AG20443 (cell line): Measurements from ENCODE around the gene FAM83E.
"Not testable (repeated sequence)": the region's sequence is repeated elsewhere in the genome, so short reads cannot be mapped to it uniquely, and the experiment has no call there.

ENCODE experiments used
- DNase-seq: peaks from one replicate; pipeline ENCODE4 v3.0.0; 2012; ENCODE audit warnings: low spot score, mixed read lengths

FAM83E gene

DNA sequence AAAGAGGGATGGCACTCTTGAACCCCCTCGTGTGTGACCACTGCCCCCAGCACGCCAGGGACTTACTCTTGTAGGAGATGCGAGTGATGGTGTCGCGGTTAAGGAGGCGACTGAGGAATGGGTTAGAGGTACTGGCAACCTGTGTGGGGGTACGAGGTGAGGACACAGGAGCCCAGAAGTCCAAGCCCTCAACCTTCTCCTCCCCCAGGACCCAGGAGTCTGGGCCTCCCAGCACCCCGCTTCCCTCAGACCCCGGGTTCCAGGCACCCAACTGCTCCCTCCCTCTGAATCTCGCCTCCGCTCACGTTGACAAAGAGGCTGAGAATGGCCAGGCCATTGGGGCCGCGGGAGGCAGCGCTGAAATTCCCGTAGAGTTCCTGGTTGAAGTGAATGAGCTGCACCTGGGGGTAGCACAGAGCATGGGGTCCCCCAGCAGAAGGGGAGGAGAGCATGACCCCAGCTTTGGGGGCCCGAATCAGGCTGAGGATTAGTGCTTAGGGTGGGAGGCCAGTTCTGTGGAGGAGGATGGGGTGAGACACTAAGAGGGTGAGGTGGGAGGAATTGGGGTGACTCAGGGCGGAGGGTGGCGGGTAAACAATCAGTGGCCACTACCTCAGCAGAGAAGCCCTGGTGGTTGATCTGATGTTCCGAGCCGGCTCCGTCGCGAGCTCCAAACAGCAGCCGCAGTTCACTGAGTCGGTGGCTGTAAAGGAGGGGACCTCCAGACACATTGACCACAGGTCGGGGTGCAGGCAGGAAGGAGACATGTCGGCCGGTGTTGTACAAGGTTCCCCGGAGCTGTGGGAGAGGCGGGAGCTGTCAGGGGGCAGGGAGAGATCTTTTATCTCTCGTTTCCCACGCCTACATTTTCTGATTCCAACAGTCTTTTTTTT, 24.9 kb upstream of the FAM83E start:
- DNase-seq = no peak

DNA sequence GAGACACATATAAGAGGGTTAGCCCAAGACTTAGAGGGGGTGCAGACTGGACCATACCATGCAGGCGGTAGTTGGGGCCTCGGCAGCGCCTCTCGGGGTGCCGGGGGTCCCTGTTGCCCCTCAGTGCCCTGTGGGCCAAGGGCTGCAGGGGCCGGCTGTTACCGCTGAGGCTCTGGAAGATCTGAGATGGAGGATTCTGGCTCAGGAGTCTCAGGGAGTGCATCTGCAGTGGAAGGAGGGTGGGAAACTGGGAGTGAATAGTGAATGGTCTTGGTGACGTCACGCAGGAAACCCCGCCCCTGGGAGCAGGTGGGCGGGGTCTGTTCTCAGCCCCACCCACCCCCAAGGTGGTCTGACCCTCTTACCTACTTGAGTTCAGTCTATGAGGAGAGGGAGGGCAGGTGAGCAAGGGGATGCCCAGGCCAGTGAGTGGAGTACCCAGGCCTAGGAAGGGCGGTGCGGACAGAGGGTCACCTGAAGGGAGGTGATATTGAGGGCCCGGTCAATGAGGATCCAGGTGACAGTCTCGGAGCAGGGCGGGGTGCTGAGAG, 24.0 kb upstream of the FAM83E start:
- DNase-seq = no peak

DNA sequence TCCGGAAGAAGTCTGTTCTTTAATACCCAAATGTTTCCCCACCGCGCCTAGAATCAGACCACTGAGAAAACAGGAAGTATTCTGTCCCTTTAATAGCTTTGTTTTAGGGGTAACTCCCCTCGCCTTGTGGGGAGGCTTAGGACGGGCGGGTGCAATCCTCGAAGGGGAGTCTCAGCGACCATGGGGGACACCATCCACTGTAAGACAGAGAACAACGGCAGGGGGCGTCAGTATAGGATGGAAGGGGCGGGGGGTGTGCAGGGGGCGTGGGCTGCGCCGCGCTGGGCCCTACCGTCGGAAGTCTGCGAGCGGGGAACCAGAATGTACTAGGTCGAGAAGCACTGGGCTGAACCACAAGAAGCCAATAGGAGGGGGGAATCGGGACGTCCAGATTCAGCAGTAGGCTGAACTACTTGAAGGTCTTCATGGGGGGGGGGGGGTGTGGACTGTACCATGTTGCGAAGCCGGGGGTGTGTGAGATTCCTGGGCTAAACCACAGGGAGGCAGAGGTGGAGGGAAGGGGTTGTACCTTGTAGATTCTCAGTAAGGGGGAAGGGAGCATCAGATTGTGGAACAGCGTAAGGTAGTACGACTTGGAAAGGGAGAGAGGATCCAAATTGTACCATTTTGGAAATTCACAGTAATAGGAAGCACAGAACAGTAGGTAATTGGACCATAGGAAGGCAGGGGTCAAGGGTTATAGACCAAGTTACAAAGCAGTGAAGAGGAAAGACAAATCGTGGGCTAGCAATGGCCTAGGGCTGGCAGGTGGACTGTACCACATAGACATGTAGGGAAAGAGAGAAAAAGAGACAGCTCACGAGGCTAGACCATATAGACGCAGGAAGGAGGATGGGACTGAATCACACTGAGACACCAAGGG, 23.3 kb upstream of the FAM83E start:
- peak; percentile 94 for DNase-seq

DNA sequence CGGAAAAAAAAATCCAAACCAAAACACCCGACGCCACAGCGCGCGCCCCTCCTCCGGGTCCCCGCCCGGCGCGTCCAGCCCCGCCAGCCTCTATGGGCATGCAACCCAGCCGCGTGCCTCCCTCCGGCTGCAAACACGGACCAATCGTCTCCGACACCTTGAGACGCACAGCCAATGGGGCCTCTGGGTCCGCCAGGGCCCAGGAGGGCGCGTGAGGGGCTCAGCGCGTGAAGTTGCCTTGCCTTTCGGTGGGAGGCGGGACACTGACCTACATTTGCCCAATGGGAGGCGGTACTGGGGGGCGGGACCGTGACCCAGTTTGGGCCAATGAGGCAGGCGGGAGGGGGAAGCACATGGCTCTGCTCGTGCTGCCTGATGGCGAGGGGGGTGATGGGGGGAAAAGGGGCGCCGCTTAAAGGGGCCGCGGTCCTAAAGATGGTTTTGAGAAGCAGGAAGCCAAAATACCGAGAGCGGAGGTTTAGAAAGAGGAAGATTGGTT, 22.6 kb upstream of the FAM83E start:
- DNase-seq = peak; percentile 94

DNA sequence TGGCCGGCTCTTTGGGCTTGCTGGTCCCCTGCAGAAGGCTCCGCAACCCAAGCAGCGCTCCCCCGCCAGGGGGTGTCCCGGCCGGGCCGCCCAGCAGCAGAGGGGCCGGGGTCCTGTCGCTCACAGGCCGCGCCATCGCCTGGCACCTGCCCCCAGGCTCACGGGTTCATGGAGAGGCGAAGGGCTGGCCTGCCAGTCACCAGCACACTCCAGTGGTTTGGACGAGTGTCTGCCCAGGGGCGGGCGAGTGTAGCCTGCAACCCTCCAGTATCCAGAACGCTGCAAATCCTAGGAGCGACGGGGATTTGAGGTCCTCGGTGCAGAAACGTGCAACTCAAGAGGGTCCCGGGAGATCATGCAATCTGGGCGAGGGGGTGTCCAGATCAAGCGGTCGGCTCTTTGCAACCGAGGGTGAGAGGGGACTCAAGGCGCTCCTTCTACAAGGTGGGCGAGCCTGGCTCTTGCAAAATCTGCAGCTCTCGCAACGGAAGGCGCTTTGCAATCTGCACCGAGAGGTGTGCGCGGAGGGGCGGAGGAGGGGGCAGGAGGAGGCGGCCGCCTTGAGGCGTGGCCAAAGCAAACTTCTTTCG, 22.1 kb upstream of the FAM83E start, which contains the start of gene DBP:
Gene DBP, minus strand, starts transcription at position 521 of the 590 bp plus-strand sequence. Its CDS starts 385 bp downstream, at position 136.
- DNase-seq = no peak

DNA sequence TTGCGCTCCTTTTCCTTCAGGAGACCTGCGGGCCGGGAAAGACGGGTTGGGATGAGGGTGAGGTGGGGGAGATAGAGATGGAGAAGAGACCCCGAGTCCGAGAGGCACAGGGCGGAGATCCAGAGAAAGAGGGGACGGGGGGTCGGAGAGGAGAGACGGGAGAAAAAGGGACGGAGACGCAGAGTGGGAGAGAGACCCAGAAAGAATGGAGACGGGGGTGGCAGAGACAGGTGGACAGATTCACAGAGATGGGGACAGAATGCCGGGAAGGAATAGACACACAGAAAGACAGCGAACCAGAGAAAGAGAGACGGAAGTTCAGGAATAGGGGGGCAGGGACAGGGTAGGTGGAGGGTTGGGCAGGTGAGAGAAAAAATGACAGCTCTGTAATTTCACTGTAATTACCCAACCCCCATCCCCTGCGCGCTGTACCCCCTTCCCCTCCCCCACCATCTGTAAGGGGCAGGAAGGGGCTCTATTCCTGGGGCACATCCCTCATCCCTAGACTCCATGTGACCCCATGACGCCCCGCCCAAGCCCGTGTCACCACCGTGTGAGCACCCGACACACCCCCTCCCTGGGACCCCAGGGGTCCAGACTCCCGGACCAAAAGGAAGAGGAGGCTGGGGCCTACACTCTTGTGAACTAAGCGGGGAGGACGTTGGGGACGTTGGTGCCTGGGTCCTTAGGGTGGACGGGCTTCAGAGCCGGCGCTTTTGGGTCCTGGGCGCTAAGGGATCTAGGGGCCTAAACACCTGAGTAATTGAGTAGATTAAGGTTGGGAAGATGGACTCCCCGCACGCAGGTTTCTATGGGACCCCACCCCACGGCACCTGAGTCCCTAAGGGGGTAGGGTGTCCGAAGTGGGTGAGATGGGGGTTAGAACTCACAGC, 21.3 kb upstream of the FAM83E start:
- DNase-seq = no peak

DNA sequence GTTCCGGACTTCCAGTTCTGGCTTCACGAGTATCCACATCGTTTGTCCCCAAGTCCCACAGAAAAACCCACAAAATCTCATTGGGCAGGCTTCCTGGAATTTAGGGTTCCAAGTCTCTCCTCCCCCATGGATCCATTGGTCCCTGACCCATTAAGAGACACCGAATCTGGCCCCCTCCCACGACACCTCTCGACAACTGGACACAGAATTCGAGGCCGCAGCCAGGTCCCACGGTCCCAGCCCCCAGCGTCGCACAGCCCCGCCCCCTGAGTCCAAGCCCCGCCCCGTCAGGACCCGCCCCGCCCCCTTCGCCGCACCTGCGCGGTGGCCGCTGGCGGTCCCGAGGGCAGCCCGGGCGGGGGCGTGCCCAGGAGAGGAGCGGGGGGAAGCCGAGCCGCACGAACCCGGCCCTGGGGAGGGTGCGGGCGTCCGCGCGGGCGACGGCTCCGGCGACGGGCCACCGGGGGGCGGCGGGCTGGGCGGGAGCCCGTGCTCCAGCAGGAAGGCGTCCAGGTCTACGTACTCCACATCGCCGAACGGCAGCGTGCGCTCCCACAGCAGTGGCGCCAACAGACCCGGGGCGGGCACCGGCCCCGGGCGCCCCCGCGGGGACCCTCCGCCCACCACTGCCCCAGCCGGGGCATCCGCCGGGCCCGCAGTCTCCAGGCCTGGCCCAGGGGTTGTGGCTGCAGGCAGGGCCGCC, 20.5 kb upstream of the FAM83E start:
- DNase-seq = peak; percentile 79

DNA sequence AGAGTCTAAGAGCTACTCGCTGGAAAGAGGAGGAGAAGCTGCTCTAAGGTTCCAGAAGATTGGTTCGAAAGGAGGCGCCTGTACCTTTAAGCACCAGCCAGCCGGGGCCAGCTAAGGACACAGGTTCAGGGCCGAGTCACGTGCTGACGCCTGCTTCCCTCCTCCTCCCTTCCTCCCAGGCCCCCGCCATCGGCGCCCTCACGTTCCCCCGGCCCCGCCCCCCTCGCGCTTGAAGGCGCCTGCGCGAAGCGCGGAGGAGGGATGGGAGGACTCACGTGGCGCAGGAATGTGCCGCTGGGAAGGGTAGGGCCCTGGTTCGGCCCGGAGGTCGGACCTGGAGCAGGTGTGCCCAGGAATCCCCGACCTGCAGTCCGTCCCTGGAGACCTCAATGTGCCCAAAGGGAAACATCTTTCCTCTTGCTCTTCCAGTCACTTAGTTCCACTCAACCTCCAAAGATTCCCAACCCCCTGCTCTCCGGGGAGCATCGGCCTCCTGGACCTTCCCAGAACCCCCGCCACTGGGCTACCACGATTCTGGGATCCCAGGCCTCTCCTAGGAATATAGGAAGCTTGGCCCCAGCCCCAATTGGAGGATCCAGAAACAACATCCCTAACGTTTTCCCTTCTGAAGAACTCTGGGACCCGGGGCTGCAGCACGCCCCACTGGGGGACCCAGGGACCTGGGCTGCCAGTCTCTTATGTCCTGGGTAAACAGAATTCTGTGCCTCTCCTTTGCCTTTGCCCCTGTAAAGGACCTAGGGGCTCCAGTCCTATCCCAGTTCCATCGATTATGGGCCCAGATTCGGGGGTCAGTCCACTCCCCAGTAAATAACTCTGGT, 19.8 kb upstream of the FAM83E start:
- DNase-seq = peak; percentile 92

DNA sequence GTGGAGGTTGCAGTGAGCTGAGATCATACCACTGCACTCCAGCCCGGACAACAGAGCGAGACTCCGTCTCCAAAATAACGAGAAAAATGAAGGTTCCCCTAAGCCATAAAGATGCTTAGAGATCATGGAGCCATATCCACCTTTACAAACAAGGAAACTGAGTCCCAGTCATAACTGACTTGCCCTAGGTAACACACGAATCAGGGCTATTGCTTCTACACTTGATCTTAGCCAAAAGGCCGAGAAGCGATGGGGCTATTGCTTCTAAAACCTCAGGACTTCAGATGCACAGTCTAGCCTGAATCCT, 19.1 kb upstream of the FAM83E start:
- DNase-seq = no peak

DNA sequence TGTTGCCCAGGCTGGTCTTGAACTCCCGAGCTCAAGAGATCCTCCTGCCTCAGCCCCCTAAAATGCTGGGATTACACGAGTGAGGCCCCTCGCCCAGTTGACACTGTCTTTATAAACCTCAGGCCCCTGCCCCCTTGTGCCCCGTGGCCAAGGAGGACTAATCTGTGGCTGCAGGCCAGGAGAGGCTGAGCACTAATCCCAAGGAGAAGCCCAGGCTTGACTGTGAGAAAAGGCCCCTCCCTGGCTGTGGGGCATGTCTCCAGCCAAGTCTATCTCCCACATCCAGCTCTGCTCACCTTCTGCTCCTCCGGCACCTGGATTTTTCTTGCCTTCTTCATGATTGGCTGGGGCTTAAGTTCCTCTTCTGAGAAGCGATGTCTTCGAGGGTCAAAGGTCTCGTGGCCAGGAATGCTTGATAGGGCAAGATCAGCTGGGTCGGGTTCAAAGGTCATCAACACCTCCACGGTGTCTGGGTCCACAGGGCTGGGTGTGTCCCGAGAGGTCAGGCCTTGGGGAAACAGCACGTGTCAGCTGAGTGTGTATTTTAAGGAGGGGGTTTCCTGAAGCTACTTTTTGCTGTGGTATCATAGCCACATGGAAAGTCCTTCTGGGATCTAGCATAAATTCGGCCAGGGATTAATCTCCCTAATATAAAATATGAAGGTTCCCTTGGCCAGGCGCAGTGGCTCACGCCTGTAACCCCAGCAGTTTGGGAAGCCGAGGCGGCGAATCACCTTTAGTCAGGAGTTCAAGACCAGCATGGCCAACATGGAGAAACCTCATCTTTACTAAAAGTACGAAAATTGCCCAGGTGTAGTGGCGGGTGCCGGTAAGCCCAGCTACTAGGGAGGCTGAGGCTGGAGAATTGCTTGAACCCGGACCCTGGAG, 18.5 kb upstream of the FAM83E start:
- no peak for DNase-seq

DNA sequence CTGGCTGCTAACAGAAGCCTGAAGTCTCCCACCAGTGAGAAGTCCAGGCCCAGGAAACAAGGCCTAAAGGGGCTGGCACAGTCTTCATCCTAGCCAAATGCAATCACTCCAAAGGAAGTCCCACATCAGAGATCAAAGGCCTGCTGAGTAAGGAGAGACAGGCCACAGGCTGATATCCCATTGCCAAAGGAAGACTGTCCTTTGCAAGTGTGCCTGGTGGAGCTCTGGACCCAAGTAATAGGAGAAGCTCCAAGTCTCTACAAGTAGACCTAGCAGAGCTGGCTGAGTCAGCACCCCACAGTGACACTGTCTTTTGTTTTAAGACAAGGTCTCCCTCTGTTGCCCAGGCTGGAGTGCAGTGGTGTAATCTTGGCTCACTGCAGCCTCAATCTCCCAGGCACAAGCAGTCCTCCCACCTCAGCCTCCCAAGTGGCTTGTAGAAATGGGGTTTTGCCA, 17.8 kb upstream of the FAM83E start:
- no peak for DNase-seq

DNA sequence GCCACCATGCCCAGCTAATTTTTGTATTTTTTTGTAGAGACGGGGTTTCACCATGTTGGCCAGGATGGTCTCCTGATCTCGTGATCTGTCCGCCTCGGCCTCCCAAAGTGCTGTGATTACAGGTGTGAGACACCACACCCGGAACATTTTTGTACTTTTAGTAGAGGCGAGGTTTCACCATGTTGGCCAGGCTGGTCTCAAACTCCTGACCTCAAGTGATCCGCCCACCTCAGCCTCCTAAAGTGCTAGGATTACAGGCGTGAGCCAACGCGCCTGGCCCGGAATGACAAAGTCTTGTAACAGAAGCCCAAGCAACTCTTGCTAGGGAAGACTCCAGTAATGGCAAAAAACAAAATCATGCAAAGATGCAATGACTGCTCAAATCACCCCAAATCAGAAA, 17.4 kb upstream of the FAM83E start:
- not testable (repeated sequence) for DNase-seq

DNA sequence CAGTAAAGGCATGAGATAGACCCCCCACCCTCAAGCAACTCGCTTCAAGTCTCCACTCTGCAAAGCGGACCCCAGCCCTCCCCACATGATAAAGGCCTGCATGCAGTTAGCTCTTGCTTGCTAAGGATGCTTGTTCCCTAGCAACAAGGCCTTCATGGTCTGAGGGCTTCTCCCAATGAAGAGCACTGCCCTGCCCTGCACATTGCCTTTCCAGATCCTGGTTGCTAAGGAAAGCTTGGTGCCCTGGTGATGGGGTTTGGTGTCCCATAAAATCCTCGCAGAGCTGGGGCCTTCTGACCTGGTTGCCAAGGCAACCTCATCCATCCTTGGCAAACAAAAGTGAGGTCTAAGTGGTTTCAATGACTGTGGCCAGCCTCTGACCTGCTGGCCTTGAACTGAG, 16.3 kb upstream of the FAM83E start:
- DNase-seq = no peak

DNA sequence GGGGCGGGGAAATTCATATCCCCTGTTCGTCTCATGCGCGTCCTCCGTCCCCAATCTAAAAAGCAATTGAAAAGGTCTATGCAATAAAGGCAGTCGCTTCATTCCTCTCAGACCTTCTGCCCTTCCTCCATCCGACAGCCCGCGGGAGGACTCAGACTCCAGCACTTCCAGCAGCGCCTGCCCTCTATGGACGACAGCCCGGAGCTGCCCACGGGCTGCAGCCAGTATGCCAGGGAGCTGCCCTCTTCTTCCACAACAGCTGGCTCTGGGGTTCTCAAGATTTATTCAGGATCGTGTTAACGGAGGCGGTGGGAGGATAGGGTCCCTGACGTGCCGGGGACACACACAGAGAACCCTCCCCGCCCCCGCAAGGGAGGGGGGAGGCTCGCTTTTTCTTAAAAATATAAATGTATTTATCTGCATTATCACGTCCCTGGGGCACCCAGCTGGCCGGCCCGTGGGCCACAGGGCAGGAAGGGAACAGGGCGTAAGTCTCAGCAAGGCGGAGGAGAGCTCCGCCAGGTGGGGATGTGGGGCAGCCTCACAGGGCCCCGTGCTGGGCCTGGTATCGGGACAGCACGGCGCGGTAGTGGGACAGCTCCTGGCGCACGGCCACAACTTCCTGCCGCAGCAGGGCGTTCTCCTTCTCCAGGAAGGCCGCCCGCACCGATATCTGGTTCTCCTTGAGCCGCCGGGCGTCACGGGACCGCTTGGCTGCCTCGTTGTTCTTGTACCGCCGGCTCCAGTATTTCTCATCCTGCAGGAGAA, 15.6 kb upstream of the FAM83E start:
- no peak for DNase-seq

DNA sequence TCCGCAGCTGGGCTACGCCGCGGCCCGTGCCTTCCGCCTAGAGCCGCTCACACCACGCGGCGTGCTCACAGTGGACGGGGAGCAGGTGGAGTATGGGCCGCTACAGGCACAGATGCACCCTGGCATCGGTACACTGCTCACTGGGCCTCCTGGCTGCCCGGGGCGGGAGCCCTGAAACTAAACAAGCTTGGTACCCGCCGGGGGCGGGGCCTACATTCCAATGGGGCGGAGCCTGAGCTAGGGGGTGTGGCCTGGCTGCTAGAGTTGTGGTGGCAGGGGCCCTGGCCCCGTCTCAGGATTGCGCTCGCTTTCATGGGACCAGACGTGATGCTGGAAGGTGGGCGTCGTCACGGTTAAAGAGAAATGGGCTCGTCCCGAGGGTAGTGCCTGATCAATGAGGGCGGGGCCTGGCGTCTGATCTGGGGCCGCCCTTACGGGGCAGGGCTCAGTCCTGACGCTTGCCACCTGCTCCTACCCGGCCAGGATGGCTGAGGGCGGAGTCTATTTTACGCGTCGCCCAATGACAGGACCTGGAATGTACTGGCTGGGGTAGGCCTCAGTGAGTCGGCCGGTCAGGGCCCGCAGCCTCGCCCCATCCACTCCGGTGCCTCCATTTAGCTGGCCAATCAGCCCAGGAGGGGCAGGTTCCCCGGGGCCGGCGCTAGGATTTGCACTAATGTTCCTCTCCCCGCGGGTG, 14.9 kb upstream of the FAM83E start:
- no peak for DNase-seq

DNA sequence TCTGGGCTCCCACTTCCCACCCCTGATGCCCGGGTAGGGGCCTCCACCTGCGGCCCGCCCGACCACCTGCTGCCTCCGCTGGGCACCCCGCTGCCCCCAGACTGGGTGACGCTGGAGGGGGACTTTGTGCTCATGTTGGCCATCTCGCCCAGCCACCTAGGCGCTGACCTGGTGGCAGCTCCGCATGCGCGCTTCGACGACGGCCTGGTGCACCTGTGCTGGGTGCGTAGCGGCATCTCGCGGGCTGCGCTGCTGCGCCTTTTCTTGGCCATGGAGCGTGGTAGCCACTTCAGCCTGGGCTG, 14.4 kb upstream of the FAM83E start:
- DNase-seq = no peak
